ENCODE results near the gene BRMS1.

Gene BRMS1

DNA sequence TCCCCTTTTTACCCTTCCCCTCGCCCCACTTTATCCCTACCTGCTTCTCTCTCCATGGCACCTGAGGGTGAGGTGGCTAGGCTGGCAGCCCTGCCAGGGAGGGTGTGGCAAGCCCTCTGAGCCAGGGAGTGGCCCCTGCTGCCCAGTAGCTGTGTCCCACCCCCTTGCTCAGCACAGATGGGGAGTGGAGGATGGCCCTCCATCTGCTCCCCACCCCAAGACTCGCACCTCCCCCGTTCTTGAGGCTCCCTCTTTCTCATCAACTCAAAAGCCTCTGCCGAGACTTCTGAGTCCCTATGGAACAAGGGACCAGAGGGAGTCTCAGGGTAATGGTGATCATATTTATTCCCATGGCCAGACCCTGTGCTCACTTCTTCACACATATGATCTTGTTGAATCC, 51.6 kb downstream of the BRMS1 start:
- H3K4me2 ChIP-seq (ENCODE audit: low read depth, low read length), result no peak overlapping the region
- H3K4me1 ChIP-seq (ENCODE audit: low read length), result peaks cover 7% of the 10 kb centered on the region
- peaks cover 4% of the 10 kb centered on the region for H3K79me2 ChIP-seq (ENCODE audit: low read length)
- DNase-seq, result no peak
- no peaks in the 10 kb centered on the region for H3K9me2 ChIP-seq (replicated peaks; ENCODE audit: insufficient read depth, low read length)
- no peaks in the 10 kb centered on the region for H4K20me1 ChIP-seq (ENCODE audit: insufficient read depth, low read length)
- H3K4me3 ChIP-seq (ENCODE audit: low read length), result no peak overlapping the region
- no peak overlapping the region for H2AFZ ChIP-seq (ENCODE audit: low read length)
- H3F3A ChIP-seq (ENCODE audit: insufficient read depth, low read length), result peaks cover 7% of the 10 kb centered on the region
- H3K36me3 ChIP-seq (replicated peaks; ENCODE audit: insufficient read depth, low read length), result no peaks in the 10 kb centered on the region
- H3K9me3 ChIP-seq (replicated peaks; ENCODE audit: insufficient read depth, low read length), result no peaks in the 10 kb centered on the region
- peaks cover 64% of the 10 kb centered on the region for H3K27me3 ChIP-seq (replicated peaks; ENCODE audit: insufficient read depth, low read length)
- no peak for TF ChIP-seq EZH2 (optimal IDR thresholded peaks at IDR 0.05; ENCODE audit: low read depth, low read length)
- TF ChIP-seq, protein P1, sequence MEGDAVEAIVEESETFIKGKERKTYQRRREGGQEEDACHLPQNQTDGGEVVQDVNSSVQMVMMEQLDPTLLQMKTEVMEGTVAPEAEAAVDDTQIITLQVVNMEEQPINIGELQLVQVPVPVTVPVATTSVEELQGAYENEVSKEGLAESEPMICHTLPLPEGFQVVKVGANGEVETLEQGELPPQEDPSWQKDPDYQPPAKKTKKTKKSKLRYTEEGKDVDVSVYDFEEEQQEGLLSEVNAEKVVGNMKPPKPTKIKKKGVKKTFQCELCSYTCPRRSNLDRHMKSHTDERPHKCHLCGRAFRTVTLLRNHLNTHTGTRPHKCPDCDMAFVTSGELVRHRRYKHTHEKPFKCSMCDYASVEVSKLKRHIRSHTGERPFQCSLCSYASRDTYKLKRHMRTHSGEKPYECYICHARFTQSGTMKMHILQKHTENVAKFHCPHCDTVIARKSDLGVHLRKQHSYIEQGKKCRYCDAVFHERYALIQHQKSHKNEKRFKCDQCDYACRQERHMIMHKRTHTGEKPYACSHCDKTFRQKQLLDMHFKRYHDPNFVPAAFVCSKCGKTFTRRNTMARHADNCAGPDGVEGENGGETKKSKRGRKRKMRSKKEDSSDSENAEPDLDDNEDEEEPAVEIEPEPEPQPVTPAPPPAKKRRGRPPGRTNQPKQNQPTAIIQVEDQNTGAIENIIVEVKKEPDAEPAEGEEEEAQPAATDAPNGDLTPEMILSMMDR (IDR thresholded peaks at IDR 0.05; ENCODE audit: low read length), result no peak
- no peak for TF ChIP-seq EZH2phosphoT487 (IDR thresholded peaks at IDR 0.05; ENCODE audit: low read length)
- no peak overlapping the region for H3K27ac ChIP-seq (ENCODE audit: low read length)
- no peak overlapping the region for H3K9ac ChIP-seq (ENCODE audit: low read length)

DNA sequence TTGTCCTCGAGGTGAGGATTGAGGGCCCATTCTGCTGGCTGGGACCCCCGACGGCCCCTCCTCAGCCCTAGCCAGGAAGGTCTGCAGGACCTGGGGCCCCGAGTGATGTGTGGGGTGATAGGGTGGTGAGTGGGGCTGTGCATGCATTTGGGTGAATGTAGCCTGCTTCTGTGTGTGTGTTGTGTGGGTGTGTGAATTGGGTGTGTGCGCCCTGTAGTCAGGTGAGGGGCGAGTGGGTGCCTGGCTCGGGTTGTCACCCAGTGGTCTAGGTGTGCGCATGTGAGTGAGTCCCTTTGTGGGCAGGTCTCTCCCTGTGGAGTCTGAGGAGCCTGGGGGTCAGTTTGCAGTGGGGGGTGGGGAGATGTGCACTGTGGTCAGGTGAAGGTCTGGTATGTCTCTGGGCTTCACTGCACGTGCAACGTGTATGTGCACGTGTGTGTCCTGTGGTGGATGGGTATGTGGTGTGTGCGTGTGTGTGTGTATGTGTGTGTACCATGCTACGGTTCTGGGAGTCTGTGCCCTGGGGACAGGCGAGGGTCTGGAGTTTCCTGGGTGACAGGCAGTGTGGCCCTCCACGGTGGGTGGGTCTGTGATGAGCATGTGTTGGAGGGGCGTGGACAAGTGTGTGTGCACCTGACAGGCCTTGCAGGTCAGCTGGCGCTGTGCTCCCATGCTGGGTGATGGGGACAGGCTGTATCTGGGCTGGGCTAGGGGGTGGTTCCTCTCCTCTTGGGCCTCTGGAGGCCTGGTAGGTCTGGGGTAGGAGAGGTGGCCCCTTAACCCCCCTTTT, 52.2 kb downstream of the BRMS1 start:
- H3K4me2 ChIP-seq (ENCODE audit: low read depth, low read length), result no peak overlapping the region

DNA sequence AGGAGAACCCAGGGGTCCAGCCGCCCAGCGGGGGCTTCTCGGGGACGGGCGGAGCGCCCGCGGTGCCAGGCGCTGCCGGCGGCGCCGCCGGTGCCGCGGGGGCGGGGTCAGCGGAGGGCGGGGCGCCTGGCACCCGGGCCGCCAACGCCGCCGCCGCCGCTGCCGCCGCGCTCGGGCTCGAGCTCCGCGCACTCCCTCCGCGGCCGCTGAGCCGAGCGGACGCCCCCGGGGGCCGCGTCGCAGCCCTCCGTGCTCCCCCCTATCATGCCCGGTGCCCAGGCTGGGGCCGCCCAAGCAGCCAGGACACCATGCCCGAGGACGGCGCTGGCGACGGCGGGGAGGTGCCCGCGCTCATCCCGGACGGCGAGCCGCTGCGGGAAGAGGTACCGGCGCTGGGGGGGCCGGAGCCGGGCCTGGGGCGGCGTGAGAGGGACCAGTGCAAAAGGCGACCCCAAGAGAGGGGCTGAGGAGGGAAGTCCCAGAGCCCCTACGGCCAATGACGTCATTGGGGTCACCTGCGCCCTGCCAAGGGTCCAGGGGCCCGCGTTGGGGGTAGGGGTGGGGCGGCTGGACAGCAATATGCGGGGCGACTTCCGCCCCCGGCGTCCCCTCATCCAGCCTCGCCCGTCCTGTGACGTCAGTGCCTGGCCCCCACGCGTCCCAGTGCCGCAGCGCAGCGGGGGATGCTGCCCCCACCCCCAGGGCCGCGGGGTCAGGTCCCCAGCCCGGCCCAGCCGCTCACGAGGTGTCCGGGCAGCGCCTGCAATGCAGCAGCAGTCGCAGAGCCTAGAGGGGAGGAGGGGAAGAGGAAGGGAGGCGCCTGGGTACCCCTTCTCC, 53.0 kb downstream of the BRMS1 start, which contains the start of gene TMEM151A:
Gene TMEM151A, plus strand, starts transcription at position 189 of the 837 bp plus-strand sequence. Its CDS starts 120 bp downstream, at position 309.
- Histone ChIP-seq H3K9ac (ENCODE audit: low read length) (no peak within 1 kb of the TSS), H3F3A (ENCODE audit: insufficient read depth, low read length) (peaks cover 7% of the 10 kb centered on the region), H2AFZ (ENCODE audit: low read length) (no peak within 1 kb of the TSS), H3K79me2 (ENCODE audit: low read length) (peaks cover 13% of the 10 kb centered on the region), H3K27me3 (replicated peaks; ENCODE audit: insufficient read depth, low read length) (peaks cover 51% of the 10 kb centered on the region), H3K36me3 (replicated peaks; ENCODE audit: insufficient read depth, low read length) (no peaks in the 10 kb centered on the region), H3K4me1 (ENCODE audit: low read length) (peaks cover 15% of the 10 kb centered on the region), H3K9me2 (replicated peaks; ENCODE audit: insufficient read depth, low read length) (no peaks in the 10 kb centered on the region), H3K9me3 (replicated peaks; ENCODE audit: insufficient read depth, low read length) (no peaks in the 10 kb centered on the region), H3K4me3 (ENCODE audit: low read length) (no peak within 1 kb of the TSS), H3K4me2 (ENCODE audit: low read depth, low read length) (peak within 1 kb of the TSS; percentile 12; the same call in 1 of the 2 replicates), H4K20me1 (ENCODE audit: insufficient read depth, low read length) (no peaks in the 10 kb centered on the region), H3K27ac (ENCODE audit: low read length) (no peak within 1 kb of the TSS)
- no peak for TF ChIP-seq EZH2phosphoT487 (IDR thresholded peaks at IDR 0.05; ENCODE audit: low read length)
- no peak for TF ChIP-seq EZH2 (optimal IDR thresholded peaks at IDR 0.05; ENCODE audit: low read depth, low read length)
- TF ChIP-seq, protein P1 (IDR thresholded peaks at IDR 0.05; ENCODE audit: low read length), result no peak
- no peak for DNase-seq

More for the DNA sequence above, 52.2 kb downstream of the BRMS1 start:
- Histone ChIP-seq H3K79me2 (ENCODE audit: low read length) (peaks cover 10% of the 10 kb centered on the region), H3K4me3 (ENCODE audit: low read length) (no peak overlapping the region), H3K36me3 (replicated peaks; ENCODE audit: insufficient read depth, low read length) (no peaks in the 10 kb centered on the region), H3K27ac (ENCODE audit: low read length) (no peak overlapping the region), H3K9ac (ENCODE audit: low read length) (no peak overlapping the region), H2AFZ (ENCODE audit: low read length) (no peak overlapping the region), H3F3A (ENCODE audit: insufficient read depth, low read length) (peaks cover 7% of the 10 kb centered on the region), H3K27me3 (replicated peaks; ENCODE audit: insufficient read depth, low read length) (peaks cover 59% of the 10 kb centered on the region), H3K9me3 (replicated peaks; ENCODE audit: insufficient read depth, low read length) (no peaks in the 10 kb centered on the region), H3K4me1 (ENCODE audit: low read length) (peaks cover 12% of the 10 kb centered on the region), H3K9me2 (replicated peaks; ENCODE audit: insufficient read depth, low read length) (no peaks in the 10 kb centered on the region), H4K20me1 (ENCODE audit: insufficient read depth, low read length) (no peaks in the 10 kb centered on the region)
- TF ChIP-seq, protein P1 (IDR thresholded peaks at IDR 0.05; ENCODE audit: low read length), result no peak
- TF ChIP-seq EZH2 (optimal IDR thresholded peaks at IDR 0.05; ENCODE audit: low read depth, low read length) (no peak), EZH2phosphoT487 (IDR thresholded peaks at IDR 0.05; ENCODE audit: low read length) (no peak)
- no peak for DNase-seq

All from MM.1S (cell line).